NCI-H2227 (cell line): Measurements from ENCODE around the gene MED13L.
"Not testable (repeated sequence)": the region's sequence is repeated elsewhere in the genome, so short reads cannot be mapped to it uniquely, and the experiment has no call there.

Experiments
- DNase-seq: peaks from one replicate; lab custom pipeline; 2025; ENCODE audit not compliant: unreplicated experiment; lab: John Stamatoyannopoulos, UW

Gene MED13L

DNA sequence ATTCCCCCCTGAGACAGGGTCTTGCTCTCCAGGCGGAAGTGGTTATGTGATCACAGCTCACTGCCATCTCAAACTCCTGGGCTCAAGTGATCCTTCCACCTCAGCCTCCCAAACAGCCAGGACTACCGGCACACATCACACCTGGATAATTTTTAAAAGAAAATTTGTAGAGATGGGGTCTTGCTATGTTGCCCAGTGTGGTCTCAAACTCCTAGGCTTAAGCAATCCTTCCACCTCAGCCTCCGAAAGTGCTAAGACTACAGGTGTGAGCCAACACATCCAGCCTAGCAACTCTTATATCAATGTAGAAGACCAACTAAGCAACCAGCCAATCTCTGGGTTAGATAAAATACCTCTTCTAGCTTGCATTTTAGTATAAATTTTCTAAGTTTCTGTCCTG lies 297.2 kb downstream of the MED13L start:
- DNase-seq, result no peak

DNA sequence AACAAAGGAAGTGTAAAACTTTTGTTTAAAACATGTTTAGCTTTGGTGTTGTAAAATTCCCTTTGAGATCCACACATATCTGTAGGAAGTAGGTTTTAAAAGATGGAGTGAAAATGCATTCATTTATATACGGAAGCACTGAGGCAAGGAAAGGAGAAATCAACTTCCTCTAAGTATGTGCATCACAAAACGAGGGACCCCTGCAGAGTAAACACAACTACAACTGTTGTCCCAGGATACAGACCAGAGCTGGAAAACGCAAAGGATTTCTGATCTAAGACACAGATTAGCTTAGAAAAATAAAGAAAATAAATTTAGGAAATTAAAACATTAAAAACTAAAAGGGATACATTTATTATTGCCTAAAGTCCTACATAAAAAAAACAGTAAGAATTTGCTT lies 297.6 kb downstream of the MED13L start:
- DNase-seq, result no peak

DNA sequence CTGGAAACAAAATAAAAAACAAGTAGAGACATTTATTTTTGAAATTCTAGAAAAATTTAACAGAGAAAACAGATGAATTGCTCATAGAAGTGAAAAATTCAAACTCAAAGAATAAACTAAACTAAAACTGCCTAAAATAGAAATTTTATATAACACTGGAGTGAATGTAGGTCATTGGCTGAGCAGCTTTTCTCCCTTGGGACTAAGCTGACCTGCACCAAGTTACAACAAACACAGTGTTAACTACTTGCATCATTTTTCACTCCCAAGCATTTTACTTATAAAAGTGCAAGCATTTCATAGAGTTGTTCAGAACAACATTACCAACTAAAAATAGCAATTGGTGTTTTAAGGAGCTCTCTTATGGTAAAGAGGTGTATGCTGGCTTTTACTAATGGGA lies 298.1 kb downstream of the MED13L start:
- DNase-seq, result no peak

DNA sequence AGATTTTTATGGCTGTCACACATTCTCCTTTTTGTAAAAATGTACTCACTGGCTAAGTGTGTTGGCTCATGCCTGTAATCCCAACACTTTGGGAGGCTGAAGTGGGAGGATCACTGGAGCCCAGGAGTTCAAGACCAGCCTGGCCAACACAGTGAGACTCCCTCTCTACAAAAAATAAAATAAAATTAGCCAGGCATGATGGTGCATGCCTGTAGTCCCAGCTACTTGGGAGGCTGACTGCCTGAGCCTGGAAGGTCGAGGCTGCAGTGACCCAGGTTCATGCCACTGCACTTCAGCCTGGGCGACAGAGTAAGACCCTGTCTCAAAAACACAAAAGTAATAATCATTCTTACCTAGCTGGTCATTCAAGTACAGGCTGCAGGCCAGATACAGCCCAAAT lies 300.7 kb downstream of the MED13L start:
- not testable (repeated sequence) for DNase-seq

DNA sequence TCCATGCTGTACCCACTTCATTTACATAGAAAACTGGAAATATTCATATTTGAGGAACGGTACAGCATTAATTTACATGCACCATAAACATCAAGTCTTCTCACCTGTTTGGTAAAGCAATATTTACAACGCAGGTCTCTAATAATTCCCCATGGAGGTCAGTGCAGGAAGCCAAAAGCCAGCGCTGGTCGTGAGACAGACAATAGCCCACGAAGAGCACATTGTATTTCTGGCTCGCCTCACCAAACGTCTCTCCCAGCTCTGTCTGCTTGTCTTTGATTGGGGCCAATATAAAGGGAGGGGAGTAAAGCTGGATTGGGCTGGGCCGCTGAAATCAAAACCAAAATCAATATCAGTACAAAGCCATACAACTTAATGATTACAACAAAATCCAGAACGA lies 302.1 kb downstream of the MED13L start:
- no peak for DNase-seq

DNA sequence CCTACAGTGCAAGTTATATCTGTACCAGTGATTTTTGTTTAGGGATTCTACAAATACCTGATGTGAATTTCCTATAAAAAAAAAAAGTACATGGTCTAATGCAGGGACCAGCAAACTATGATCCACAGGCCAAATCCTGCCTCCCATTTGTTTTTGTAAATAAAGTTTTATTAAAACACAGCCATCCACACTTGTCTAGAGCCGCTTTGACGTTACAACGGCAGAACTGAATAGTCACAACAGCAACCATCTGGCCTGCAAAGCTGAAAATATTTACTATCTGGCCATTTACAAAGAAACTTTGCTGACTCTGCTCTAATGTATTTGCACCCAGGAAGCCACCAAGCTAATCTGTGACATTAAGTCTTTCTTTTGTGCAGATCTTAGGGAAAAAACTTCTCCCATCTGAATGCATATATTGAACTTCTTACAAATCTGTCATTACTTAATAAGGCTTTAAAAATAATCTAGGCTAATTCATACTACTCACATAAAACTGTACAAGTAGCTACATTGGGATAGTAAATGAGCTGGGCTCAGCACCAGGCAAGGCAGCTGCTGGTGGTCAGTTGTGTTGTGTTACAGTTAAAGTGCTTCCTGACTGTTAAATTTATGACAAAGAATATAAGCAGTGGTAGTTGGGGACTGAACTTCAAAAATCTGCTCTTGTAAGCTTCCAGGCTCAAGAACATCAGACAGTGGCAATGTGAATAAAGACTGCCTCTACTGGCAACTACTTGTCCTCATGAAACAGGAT lies 303.3 kb downstream of the MED13L start:
- DNase-seq, result no peak

DNA sequence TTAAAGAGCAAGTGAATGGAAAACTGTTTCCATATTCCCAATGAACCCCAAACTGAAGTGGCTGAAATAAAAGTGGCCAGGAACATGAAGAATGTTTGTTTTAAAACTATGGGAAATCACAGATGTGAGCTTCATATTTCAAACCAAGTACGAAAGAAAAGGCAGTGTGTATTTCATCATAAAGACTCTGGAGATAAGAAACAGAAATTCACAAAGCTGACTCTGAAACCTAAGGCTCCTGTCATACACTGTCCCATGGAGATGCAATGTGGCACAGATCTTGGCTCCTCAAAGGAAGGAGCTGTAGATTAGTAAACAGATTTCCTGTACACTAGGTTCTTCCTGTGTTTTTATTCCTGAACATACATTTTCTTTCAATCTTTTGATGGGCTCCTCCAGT lies 304.4 kb downstream of the MED13L start:
- no peak for DNase-seq

DNA sequence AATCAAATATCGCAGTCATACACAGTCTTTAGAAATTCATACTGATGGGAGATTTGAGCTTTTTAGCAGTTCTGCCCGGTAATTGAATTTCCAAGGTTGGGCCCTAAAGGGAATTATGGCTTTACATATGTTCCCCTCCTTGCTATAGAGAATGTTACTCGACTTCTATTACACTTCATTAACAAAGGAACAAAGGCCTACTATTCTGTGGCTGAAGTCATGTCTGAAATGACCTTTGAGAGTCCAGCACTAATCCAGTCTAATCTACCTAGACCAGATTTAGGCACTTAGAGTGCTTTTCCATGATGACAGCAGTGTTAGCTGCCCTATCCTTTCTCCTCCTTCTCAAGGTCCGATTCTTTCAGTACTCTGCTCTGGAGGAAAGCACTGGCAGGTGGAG lies 305.3 kb downstream of the MED13L start:
- no peak for DNase-seq

DNA sequence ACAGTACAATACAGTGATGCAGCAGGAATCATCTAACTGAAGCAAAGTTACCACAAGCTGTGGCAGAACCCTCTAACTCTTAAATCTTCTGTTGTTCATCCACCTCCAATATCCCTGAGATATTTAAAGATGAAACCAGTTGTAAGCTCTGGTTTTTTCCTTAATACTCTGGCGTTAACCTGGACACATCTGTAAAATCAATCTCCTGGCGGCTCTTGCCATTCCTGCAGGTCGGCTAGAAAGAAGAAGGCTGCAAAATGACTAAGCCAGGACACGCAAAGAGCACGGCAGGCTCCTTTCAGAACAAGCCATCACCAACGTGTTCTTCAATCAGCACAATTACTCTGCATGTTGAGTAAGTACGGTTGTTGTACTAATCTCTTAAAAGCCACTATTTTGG lies 309.3 kb downstream of the MED13L start:
- no peak for DNase-seq

DNA sequence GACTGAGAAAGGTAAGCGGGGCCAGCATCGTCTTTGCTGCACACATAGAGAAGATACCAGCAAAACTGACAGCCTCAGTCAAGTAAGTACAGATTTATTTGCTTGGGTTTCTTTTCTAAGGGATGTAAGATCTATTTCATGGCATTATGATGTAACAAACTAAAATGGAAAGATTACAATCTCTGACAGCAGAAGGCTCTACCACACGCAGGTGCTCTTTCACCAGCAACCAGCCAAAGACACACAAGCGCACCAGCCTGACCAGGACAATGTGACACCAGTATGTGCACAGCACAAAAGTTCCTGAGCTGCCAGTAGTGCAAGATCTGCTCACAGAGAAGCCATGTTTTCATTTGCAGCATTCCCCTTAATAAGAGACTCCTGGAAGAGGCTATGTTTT lies 311.1 kb downstream of the MED13L start:
- DNase-seq, result no peak

DNA sequence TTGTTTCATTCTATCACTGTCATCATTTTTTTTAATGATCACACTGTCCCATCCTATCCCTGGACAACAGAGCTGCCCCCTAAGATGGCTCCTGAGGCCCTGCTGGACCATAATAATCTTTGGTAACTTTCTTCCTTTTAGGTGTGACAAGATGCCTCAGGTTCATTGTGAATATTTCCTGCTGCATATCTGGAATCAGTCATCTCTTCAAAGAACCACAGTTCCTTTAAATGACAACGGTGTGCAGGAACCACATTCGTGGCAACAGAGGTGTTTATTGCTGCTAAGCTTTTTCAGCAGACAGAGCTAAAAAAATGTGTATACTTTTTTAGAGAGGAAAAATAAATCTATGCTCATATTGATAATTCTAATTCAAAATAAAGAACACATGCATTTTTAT lies 312.9 kb downstream of the MED13L start:
- no peak for DNase-seq

DNA sequence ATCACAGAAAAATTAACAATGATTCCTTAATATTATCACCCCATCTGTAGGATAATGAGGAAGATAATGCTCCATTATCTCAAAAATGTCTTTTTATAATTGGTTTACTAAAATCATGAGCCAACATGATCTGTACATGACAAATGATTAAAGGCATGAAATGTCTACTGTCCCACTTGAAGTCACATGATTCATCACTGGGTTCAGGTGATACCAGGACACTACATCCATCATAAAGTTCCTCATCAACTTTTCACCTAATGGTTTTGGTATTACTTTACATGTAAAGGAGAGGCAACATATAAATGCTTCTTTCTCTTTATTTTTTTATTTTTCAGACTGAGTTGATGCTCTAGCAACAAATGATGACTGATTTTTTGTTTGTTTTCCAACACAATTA lies 313.3 kb downstream of the MED13L start:
- DNase-seq, result no peak

DNA sequence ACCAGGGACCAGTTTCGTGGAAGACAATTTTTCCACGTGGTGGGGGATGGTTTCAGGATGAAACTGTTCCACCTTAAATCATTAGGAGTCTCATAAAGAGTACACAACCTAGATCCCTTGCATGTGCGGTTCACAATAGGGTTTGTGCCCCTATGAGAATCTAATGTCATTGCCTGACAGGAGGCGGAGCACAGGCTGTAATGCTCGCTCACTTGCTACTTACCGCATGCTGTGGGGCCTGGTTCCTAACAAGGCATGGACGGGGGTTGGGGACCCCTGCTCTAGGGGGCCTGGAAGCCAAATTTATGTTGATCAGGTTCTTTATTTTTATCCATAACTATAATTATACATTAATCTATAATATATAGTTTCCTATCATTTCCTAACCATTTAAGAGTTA lies 315.3 kb downstream of the MED13L start:
- no peak for DNase-seq

DNA sequence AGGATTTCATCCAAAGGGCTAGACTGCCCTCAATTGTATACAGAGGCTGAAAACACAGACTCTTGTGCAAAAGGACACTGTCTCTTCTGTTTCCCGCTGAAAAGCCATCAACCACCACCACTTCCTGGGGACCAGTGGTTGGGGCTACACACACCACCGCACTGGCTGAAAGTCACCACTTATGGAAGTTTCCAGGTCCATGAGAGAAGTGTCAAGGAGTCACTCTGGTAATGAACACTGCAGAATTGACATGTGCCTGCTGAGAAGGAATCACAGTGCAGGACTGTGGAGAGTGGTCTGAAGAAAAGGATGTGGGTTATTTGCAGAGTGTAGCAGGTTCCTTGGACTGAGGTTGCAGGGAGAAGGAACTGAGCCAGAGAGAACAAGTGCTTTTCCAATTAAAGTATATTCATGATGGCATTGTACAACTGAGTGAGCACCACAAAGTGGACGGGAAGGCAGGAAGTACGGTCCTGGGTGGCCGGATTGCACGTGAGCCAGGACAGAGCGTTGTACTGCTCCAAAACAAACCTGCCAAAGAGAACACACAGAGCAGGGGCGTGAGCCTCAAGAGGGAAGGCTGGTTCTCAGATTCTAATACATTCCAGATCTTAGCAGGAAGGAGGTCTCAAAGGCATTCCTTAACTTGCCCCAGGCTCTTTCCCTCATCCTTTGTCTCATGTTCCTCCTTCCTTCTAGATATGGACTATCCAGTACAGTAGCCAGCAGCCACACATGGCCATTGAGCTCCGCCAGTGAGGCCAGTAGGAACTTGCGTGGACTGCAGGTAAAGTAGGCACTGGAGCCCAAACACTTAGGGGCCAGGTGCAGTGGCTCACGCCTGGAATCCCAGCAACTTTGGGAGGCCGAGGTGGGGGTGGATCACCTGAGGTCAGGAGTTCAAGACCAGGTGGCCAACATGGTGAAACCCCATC lies 316.4 kb downstream of the MED13L start:
- DNase-seq, result no peak

DNA sequence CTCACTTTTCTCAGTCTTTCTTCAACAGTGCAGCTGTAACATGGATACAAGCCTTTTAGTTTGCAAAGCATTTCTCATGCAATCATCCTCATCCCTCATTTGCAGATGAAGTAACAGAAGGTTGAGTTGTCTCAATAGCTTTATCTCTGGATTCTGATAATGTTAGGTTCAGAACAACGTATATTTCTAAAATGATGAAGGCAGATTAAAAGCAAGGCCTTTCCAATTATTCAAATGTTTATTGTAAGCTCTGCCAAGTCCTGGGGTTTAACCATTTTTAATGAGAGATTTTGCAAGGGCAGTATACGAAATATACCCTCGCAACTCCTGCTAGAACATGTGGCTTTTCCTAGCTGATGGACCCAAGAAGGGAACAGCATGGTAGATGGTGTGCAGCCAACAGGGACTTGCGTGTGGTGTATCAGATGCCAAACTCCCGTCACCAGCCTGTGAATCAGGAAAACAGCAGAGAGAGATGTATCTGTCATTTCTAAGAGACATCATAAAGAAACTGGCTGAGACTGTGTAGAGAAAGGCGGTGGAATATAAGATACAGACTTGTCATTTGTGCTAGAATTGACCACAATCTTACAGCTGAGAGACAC lies 319.7 kb downstream of the MED13L start:
- no peak for DNase-seq

DNA sequence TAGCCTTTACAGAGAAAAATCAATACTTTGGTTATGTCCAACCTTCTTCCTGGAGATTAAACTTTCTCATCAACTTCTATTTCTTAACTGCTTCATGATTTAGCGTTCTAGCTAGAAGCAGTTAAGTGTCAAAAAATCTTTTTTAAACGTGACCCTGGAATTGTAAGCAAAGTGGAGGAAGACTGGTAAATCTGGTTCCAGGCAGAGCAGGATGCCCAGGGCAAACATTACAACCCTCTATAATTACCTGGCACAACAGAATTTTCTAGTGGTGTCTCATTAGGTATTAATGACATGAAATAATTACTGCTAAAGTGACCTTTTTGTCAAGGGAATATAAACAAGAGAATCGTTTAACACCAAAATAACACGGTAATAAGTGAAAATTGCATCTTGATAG lies 320.8 kb downstream of the MED13L start:
- DNase-seq, result no peak

DNA sequence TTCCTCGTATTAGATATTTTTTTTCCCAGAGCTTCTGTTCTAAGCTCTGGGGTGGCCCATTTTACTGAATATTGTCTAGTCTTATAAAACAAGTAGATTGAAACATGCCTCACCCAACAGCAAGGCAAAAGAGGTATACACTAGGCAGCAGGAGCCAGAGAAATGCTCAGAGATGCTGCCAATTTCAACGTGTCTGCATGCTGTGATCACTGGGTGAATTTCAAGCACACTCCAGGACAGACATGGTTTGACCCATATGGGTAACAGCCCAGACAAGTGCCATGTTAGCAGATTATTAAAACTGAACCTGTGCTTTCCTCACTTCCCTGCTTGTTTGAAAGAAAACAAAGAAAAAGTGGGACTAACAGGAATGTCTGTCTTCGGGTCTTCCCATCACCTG lies 321.3 kb downstream of the MED13L start:
- no peak for DNase-seq

DNA sequence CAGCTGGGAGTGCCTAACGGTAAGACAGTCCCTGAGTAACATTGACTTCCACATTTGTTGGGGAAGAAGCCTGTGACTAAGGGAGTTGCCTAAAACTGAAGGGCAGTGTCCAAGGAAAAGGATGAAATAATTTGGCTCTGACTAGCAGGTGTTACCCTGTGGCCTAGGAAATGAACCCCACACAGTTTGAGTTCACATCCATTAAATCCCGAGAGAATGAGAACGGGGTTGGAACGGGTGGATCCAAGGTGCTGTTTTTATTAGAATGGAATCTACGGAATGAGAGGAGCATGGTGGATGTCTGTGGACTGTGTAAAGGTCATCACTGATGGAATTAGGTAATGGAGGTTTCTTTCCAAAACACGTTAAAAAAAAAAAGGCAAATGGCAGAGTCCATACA lies 324.0 kb downstream of the MED13L start:
- DNase-seq, result no peak

DNA sequence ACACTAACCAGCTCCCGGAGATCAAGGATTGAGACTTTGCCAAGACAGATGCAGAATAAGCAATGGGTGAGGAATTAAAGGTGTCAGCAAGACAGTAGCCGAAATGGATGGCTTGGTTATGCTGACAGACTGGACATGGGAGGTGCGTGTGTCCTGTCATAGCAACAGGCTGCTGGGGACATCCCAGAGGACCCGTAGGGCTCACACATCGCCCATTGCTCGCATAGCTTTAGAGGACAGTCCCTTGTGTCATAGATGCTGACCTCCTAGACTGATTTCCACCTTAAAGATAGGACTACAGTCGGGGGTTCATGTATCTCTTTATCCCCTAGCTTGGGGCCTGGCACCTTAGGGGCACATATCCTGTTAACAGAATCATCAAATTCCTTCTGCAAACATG lies 324.5 kb downstream of the MED13L start:
- DNase-seq, result no peak

DNA sequence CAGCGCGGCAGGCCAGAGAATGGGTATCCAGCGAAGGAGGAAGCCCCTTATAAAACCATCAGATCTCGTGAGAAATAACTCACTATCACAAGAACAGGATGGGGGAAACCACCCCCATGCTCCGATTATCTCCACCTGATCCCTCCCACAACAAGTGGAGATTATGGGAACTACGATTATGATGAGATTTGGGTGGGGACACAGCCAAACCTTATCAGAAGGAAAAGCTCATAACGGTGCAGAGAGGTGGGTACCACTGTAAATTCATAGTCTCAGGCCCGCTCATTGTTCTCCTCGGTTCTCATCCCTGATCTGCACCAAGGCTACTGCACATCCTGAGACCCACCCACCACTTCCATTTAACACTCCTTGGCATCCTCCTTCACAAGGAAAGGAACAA lies 326.5 kb downstream of the MED13L start:
- DNase-seq, result no peak

DNA sequence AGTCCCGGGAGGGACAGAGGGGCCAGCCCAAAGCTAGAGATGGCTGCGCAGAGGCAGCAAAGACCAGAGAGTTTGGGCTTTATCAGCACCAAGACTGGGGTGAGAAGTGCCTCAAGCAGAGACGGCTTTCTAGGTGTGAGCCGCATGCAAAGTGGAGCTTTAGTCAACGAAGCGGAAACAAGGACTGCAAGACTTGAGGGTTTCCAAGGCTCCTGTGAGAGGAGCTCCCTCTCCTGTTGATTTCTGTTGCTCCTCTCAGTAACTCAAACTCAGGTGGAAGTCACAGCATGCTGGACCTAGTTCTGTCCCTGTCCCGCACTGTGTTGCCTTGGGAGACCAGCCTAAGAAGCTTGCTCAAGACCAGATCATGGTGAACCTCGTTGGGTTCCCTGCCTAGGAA lies 327.8 kb downstream of the MED13L start:
- DNase-seq, result no peak

DNA sequence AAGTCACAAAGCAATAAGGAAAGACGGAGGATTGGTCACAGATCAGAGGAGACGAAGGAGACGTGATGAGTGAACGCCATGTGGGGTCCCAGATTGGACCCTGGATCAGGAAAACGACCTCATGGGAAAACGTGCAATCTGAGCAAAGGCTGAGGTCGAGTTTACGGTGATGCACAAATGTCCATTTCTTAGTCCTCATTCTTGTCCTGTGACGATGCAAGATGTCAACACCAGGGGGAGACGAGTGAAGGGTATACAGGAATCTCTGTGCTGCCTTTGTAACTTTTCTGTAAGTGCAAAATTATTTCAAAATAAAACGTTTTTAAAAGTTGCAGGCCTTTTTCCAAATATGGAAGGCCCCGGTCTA lies 329.8 kb downstream of the MED13L start:
- DNase-seq, result no peak
